ENCODE results near the gene ZRANB3. TPM values are rescaled to one million over a fixed set of nuclear protein-coding genes. Genes with fewer than 3 reads are reported as not detected.

Gene ZRANB3
- total RNA-seq, 1 experiment from 2014 or later, result 12.0 TPM

DNA sequence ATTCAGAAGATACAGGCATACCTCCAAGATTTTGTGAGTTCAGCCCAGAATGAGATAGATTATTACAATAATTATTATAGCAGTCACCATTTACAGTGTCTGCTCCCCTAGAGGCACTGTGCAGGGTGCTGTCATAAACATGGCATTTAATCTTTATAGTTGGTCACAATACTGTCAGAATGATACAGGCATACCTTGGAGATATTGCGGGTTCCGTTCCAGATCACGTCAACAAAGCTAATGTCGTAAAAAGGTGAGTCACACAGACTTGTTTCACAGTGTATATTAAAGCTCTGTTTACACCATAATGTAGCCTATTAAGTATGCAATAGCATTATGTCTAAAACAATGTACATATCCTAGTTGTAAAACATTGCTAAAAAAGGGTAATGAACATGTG, 45.6 kb downstream of the ZRANB3 start (continued):
- TF ChIP-seq, protein P1, sequence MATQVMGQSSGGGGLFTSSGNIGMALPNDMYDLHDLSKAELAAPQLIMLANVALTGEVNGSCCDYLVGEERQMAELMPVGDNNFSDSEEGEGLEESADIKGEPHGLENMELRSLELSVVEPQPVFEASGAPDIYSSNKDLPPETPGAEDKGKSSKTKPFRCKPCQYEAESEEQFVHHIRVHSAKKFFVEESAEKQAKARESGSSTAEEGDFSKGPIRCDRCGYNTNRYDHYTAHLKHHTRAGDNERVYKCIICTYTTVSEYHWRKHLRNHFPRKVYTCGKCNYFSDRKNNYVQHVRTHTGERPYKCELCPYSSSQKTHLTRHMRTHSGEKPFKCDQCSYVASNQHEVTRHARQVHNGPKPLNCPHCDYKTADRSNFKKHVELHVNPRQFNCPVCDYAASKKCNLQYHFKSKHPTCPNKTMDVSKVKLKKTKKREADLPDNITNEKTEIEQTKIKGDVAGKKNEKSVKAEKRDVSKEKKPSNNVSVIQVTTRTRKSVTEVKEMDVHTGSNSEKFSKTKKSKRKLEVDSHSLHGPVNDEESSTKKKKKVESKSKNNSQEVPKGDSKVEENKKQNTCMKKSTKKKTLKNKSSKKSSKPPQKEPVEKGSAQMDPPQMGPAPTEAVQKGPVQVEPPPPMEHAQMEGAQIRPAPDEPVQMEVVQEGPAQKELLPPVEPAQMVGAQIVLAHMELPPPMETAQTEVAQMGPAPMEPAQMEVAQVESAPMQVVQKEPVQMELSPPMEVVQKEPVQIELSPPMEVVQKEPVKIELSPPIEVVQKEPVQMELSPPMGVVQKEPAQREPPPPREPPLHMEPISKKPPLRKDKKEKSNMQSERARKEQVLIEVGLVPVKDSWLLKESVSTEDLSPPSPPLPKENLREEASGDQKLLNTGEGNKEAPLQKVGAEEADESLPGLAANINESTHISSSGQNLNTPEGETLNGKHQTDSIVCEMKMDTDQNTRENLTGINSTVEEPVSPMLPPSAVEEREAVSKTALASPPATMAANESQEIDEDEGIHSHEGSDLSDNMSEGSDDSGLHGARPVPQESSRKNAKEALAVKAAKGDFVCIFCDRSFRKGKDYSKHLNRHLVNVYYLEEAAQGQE (IDR thresholded peaks at IDR 0.05; ENCODE audit: low read depth), result no peak
- TF ChIP-seq FOSL1 (IDR thresholded peaks at IDR 0.05; ENCODE audit: low read depth), result no peak
- TF ChIP-seq, protein P2, sequence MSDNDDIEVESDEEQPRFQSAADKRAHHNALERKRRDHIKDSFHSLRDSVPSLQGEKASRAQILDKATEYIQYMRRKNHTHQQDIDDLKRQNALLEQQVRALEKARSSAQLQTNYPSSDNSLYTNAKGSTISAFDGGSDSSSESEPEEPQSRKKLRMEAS (IDR thresholded peaks at IDR 0.05), result no peak
- TF ChIP-seq SRF (IDR thresholded peaks at IDR 0.05; ENCODE audit: low read depth), result no peak

DNA sequence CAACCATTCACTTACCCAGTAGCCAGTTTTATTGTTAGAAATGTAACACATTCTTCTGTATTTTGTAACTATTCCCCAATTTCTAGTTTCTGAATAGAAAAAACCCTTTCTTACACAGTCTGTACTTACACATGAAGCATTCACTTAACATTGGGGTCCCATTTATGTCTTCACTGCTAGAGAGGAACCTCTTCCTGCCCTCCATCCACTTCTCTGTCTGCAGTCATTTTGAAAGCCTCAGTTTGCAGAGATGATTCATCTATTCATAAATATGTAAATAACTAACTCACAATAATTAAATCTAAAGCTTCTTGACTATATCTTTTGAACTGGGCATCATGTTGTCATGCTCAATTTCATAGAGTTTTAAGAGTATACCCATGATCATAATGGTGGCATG, 55.9 kb downstream of the ZRANB3 start:
- no peaks in the 10 kb centered on the region for H4K20me1 ChIP-seq (ENCODE audit: insufficient read depth)
- POLR2A ChIA-PET, result no interaction called here
- H3K4me1 ChIP-seq (ENCODE audit: control insufficient read depth in 1 of 2, insufficient read depth in 2 of 2, low read length in 2 of 2), result no peaks in the 10 kb centered on the region
- intact Hi-C loops (cut with micrococcal nuclease), result loop anchor here (5.0 kb wide), 1 partner anchor 112 kb away; no protein-coding TSS in a partner anchor
- BruUV-seq (replicated peaks), result no TSS peak
- no peaks in the 10 kb centered on the region for H3K36me3 ChIP-seq (ENCODE audit: control insufficient read depth in 1 of 2, insufficient read depth in 2 of 2, low read length in 2 of 2)
- DNase-seq (ENCODE audit: low read depth, low spot score), result no peak
- H3K79me2 ChIP-seq (ENCODE audit: insufficient read depth, low read length), result no peaks in the 10 kb centered on the region
- no peak overlapping the region for H3K9ac ChIP-seq (ENCODE audit: low read length)
- TF ChIP-seq, protein P2 (IDR thresholded peaks at IDR 0.05), result no peak
- TF ChIP-seq, protein P3, sequence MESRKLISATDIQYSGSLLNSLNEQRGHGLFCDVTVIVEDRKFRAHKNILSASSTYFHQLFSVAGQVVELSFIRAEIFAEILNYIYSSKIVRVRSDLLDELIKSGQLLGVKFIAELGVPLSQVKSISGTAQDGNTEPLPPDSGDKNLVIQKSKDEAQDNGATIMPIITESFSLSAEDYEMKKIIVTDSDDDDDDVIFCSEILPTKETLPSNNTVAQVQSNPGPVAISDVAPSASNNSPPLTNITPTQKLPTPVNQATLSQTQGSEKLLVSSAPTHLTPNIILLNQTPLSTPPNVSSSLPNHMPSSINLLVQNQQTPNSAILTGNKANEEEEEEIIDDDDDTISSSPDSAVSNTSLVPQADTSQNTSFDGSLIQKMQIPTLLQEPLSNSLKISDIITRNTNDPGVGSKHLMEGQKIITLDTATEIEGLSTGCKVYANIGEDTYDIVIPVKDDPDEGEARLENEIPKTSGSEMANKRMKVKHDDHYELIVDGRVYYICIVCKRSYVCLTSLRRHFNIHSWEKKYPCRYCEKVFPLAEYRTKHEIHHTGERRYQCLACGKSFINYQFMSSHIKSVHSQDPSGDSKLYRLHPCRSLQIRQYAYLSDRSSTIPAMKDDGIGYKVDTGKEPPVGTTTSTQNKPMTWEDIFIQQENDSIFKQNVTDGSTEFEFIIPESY (IDR thresholded peaks at IDR 0.05; ENCODE audit: extremely low read depth, insufficient replicate concordance, low read length), result no peak
- no peak for TF ChIP-seq EZH2phosphoT487 (IDR thresholded peaks at IDR 0.05; ENCODE audit: borderline replicate concordance)
- no peak for TF ChIP-seq YY1 (IDR thresholded peaks at IDR 0.05; ENCODE audit: extremely low read depth, insufficient replicate concordance, low read depth, low read length)
- TF ChIP-seq EZH2 (IDR thresholded peaks at IDR 0.05), result no peak
- no peak for TF ChIP-seq POLR2A (IDR thresholded peaks at IDR 0.05; ENCODE audit: borderline replicate concordance, extremely low read depth, insufficient read depth, insufficient read length)
- no peak for TF ChIP-seq ELF1 (IDR thresholded peaks at IDR 0.05; ENCODE audit: borderline replicate concordance, low read depth)
- no peak for TF ChIP-seq EGR1 (IDR thresholded peaks at IDR 0.05; ENCODE audit: low read depth)
- TF ChIP-seq RAD21 (IDR thresholded peaks at IDR 0.05; ENCODE audit: low read depth), result no peak
- no peak for TF ChIP-seq CEBPB (IDR thresholded peaks at IDR 0.05; ENCODE audit: low read depth)
- CTCF ChIA-PET, result interaction anchor here (3.5 kb wide), 1 partner anchor 234 kb away, joined by 50 read pairs; no protein-coding TSS in a partner anchor
- no peaks in the 10 kb centered on the region for H3K27me3 ChIP-seq (ENCODE audit: insufficient read depth, low read length)
- RAD21 ChIA-PET (ENCODE audit: low non-redundant PET in 1 of 2, low total read pairs in 2 of 2, uncharacterized antibody in 2 of 2, unreplicated experiment in 2 of 2), result no interaction called here
- no peak overlapping the region for H2AFZ ChIP-seq (ENCODE audit: low read depth, low read length, poor library complexity, severe bottlenecking)
- no peaks in the 10 kb centered on the region for H3K9me2 ChIP-seq (ENCODE audit: insufficient read depth)
- no peak overlapping the region for H3K4me2 ChIP-seq (ENCODE audit: low read length)
- no peak overlapping the region for H3K4me3 ChIP-seq (replicated peaks in 1 of 2; ENCODE audit: low read depth in 1 of 2, low read length in 2 of 2)
- H3K27ac ChIP-seq (ENCODE audit: low read depth, low read length), result no peak overlapping the region
- ATAC-seq, result no peak
- no peaks in the 10 kb centered on the region for H3K9me3 ChIP-seq (ENCODE audit: control insufficient read depth in 1 of 2, insufficient read depth in 1 of 2, low read depth in 1 of 2, low read length in 2 of 2)

Data from HCT116 (cell line).